Activated gamma-delta T cell treated with anti-CD3 and anti-CD28 coated beads, Interleukin-2, amount 50 U/mL, for 16 hours (primary cell): ENCODE results near the gene PSMG4.

Experiments used
- DNase-seq: peaks from one replicate; pipeline ENCODE4 v3.0.0-alpha.2; 2020; ENCODE audit warnings: low read depth

The PSMG4 gene

DNA sequence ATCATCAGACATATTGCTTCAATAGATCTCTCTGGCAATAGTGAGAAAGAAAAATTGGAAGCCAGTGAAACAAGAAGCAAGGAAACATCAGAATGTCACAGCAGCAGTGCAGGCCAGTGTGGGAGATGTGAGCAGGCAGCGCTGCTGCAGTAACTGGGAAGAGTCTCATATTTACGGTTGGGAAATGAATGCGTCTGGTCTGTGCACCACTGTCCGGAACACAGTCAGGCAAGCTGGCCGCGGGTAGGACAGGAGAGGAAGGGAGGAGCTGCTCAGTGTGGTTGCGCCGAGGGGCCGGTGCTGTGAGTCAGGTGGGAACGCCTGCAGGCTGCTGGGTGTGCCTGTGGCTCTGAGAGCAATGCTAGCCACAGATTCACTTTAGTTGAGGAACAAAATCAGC is 6.4 kb upstream of the PSMG4 start:
- no peak for DNase-seq

DNA sequence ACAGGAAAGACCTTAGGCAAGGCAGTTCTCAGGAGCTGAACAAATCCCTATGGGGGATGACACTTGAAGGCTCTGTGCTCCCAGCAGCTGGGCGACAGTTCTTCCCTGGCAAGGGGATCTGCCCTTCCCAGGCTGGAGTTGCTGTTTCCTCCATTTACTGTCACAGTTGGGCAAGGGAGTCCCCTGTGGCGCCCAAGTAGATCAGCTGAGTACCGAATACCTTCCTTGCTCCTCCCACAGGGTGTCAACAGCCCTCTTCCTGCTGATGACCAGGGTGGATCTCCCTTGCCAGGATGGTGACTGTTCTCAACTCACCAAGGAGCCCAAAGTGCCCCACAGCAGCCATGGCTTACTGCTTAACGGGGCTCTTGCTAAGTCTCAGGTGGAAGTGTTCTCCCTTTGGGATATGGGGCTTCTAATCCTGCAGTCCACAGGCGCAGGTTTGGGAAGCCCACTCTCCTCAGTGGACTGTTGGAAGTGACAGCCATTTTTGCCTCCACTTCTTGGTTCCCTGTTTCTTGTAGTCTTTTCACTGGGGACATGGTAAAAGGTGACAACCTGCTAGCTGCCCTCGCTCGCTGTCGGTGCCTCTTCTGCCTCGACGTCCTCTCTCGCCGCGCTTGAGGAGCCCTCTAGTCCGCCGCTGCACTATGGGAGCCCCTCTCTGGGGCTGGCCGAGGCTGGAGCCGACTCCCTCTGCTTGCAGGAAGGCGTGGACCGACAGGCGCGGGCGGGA is 5.7 kb upstream of the PSMG4 start:
- DNase-seq: no peak

DNA sequence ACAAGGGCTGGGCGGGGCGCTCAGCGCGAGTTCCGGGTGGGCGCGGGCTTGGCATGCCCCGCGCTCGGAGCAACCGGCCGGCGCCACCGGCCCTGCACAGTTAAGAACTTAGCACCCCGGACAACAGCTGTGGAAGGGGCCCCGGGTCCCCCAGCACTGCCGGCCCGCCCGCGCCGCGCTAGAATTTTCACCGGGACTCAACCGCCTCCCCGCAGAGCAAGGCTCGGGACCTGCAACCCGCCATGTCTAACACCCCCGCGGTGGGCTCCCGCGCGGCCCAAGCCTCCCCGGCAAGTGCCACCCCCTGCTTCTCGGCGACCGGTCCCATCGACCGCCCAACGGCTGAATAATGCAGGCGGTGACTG is 5.2 kb upstream of the PSMG4 start:
- no peak for DNase-seq

DNA sequence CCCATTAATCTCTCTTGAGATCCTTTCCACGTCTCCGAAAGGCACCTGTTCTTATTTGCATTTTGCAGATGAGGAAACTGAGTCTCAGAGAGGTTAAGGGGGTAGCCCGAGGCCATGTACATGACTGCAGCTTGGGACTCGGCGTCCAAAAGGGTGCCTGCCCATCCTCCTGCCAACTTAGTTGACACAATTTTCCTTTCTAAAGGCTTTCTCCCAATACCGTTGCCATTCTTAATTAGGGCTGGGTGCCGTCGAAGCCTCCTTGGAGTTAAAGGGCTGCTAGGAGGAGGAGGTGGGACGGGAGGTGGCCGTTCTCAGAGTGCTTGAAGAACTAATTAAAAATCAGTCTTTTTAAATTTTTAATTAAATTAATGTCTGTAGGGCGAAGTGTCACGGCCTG is 546 bp upstream of the PSMG4 start:
- no peak for DNase-seq

DNA sequence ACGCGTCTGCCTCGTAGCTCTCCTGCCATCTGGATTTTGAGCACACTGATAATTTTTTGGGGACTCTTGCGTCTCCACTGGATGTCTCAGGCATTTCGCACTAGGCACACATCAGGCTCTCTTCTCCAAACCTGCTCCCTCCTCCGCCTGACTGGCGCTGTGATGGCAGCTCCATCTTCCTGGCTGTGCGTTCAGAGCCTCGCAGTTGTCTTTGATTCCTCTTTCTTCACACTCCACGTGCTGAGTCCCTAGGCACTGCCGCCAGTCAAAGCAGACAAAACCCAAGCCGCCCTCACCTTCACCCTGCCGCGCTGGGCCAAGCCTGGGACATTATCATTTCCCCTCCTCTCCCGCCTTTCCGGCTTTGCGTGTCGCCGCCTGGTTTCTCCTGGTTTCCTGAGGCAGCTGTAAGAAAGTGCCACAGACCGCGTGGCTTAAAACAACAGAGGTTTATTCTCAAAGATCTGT is 778 bp downstream of the PSMG4 start:
- DNase-seq: no peak

DNA sequence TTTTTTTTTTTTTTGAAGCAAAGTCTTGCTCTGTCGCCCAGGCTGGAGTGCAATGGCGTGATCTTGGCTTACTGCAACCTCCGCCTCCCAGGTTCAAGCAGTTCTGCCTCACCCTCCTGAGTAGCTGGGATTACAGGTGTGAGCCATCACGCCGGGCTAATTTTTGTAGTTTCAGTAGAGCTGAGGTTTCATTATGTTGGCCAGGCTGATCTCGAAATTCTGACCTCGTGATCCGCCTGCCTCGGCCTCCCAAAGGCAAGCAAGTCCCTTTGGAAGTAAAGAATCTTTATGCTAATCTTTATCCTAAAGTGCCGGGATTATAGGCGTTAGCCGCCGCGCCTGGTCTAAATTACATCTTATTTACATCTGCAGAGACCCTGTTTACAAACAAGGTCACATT is 1.5 kb downstream of the PSMG4 start:
- DNase-seq: no peak

DNA sequence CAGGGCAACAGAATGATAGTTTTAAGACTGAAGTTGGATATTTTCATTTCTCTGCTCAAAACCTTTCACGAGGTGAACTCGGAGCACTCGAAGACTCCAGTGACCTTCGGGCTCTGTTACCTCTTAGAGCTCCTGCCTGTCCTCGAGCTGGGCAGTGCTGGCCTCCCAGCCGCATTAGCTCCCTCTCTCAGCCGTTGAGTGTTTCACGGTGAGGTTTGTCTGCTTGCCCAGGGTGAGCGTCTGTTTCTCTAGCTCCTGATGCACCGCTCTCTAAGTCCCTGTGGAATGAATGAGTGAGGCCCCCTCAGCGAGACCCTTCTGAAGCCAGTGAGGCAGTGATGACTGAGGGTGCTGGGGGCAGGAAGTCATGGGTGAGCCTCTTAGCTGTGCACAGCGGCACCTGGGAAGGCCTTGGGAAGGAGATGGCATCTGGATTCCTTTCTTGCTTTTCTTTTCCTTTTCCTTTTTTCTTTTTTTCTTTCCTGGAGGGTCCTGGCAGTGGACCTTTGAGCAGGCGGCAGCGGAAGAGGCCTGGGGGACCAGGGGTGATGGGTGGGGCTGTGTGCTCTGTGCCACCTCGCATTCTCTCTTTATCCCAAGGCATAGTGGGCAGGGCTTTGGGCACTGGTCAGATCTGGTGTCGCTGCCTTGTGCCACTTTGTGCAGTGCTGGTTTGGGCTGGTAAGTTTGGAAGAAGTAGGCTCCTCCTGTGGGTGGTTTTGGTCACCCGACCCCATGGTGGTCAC is 2.2 kb downstream of the PSMG4 start:
- DNase-seq: no peak

DNA sequence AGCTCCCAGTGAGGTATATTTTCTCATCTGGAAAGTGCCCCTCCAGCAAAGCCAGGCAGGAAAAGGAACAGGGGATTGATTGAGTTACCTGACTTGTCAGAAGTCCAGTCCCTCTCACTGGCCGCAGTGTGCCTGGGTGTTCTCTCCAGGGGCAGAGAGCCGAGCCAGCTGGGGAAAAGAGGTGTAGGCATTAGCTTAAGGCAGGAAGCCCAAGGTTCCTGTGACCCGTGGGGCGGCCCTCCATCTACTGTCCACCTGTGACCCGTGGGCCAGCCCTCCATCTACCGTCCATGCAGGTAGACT is 2.7 kb downstream of the PSMG4 start:
- DNase-seq: no peak

DNA sequence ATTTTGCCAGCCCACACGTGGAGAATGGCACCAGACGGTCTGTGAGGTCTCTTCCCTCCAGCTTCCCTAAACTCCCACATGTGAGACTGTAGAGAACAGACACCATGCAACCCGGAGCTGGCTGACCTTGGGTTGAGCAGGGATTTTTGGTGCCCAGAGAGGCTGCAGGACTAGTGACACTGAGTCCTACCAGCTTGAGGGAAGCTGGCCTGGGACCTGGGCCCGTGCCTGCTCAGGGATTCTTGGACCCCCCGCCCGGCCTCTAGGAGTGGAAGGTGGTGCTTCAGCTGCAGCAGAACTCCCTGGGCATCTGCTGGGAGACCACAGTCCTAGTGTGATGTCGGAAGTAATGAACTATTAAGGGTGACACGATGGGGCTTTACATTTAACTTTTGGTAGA is 3.2 kb downstream of the PSMG4 start:
- DNase-seq: no peak

DNA sequence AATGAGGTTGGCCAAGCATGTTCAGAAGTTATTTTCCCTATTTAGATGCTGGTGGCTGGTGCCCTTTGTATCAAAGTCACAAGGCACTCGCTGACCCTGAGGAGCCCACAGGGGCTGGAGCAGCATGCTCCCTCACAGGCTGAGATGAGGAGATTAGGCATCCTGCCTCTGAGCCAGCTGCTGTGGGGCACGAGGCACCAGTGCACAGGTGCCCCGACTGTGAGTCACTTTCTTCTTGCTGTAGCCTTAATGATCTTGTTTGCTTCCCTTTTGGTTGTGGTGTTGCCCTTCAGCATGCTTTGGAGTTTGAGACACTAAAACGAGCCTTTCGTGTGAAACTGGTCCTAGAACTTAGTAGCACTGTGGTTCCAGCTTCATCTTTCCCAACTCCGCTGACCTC is 4.3 kb downstream of the PSMG4 start:
- no peak for DNase-seq

DNA sequence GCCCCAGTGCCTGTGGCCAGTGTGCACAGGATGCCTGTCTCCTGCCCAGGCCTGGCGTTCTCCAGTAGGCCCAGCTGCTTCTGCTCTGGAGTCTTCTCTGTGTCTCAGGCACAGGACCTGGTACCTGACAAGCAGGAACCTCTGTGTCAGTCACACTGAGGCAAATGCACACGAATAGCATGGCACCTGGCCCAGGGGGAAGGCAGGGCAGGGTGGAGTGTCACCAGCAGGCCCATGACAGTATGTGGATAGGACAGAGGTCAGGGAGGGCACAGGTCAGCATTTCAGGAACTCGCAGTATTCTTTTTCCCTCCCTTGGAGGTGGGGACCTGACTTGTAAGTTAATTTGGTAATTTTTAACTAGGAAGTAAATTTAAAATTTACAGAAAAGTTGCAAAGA is 5.6 kb downstream of the PSMG4 start:
- DNase-seq: no peak

DNA sequence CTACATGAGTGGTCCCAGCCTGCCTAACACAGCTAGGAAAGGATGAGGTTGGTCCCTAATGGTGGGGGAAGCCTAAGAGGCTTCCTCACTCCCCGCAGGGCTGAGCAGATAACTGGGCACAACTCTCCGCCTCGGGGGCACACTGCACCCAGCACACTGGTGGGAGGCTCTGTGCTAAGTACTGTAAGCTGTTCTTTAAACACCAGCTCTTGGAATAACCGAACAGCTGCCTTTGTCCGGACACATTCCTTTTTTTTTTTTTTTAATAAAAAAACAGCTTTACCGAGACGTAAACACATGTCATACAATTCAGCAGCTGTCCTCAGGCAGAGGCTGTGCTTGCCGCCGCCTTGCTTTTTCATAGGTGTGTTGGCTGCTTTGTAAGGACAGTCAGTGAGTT is 6.9 kb downstream of the PSMG4 start:
- DNase-seq: no peak

DNA sequence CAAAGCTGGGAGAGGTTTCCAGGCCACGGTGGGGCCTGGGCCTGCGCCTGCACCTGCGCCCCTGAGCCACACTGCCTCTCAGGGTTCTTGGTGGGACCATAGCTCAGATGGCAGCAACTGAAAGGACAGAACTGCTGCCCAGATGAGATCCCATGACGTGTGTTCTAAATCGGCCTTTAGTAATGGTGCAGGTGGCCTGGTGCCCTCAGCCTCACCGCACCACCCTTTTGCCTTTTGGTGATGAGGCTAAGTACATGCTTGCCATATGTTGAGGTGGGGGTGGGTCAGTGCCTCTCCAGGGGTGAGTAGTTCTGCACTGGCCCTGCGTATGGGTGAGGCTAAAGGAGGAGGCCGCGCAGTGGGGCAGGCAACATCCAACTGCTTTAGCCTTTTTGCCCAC is 7.4 kb downstream of the PSMG4 start:
- DNase-seq: no peak

DNA sequence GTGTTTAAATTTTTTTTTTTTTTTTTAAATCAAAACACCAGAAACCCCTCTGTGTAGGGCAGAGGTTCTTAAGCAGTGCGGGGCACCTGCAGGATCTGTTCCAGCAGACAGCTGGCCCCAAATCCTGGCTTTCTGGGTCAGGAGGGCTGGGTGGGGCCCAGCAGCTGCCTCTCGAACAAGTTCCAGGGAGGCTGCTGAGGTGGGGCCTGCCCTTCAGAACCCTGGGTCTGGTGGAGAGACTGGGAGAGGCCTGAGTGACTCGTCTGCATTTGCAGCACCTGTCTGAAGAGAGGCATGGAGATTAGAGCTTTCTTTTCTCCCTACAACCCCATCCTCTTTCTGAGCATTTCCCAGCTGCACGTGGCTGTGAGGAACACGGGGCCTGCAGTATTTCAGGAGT is 8.4 kb downstream of the PSMG4 start:
- no peak for DNase-seq

DNA sequence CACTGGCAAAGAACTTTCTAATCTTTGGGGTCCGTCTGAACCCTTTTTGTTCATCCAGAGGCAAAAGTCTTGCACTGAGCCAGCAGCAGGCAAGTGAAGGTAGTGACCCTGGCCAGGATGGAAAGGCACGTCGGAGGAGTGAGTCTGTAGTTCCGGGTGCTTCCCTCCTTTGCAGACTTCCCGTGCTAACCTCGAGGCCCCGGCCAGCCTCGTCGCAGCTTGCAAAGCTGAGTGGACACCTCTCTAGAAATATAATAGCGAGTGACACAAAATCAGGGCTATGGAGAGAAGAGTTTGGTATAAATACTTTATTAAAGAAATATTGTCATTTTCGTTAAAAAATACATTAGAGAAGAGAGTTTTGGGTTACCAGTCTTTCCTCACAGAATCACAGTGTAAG is 9.9 kb downstream of the PSMG4 start:
- no peak for DNase-seq

DNA sequence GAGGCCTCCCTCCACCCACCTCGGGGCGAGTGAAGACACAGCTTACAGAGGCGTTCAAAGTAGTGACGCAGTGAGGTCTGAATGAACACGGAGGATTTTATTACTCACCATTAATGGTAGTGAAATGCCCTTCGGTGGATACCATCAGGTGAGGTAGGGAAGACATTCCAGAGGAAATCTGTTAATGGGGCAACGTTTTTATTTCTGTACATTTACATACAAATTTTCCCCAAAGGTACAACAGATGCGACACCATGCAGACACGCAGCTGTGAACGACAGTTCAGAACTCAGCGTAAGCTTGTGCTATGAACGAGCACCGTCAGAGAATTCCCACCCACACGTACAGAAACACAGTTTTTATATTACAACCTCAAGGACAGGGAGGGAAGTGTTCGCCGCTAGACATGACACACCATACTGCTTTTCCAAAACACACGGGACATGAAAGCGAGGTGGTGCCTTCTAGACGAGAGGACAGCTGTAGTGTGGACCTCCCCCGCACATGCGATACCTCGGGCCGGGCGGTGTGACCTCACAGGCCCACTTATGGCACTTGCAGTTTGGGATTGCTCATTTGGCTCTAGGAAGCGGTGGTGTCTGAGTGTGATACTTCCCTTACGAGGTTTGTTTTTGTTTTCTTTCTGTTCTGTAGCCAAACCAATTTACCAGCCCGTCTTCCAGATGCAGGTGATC is 10.7 kb downstream of the PSMG4 start:
- DNase-seq: no peak

DNA sequence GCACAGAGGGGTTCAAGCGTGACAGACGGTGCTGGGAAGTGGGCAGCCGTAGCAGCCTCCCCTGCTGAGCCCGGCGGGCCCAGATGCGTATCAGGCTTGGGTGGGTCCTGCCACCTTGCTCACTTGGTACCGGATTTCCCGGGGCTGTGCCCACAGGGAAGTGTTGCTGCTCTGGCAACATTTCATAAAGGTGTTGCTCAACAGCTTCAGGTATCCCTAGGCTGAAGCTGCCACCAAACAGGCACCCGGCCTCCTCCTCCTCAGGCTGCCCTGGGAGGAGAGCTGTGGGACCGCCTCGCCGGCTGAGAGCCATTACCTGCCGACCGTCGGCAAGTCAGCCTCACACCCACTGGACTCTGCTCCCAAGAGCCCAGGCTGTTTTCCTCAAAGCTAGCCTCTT is 11.5 kb downstream of the PSMG4 start:
- no peak for DNase-seq

DNA sequence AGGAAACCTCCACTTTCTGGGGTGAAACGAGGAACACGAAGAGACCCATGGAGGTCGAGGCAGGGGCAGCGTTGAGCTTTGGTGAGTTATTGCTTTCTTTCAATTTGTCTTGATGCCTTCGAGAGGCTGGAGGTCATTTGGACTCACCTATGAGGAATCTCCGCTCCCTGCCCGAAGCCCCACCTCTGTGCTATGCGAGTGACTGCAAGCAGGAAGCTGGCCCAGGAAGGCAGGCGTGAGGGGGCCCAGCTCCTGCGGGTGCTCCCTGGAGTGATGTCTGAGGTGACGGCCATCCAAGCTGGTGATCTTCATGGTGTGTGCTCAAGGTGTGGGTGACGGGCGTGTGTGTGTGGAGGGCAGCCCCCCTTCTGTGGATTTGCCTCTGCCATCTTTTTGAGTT is 13.0 kb downstream of the PSMG4 start:
- DNase-seq: no peak

DNA sequence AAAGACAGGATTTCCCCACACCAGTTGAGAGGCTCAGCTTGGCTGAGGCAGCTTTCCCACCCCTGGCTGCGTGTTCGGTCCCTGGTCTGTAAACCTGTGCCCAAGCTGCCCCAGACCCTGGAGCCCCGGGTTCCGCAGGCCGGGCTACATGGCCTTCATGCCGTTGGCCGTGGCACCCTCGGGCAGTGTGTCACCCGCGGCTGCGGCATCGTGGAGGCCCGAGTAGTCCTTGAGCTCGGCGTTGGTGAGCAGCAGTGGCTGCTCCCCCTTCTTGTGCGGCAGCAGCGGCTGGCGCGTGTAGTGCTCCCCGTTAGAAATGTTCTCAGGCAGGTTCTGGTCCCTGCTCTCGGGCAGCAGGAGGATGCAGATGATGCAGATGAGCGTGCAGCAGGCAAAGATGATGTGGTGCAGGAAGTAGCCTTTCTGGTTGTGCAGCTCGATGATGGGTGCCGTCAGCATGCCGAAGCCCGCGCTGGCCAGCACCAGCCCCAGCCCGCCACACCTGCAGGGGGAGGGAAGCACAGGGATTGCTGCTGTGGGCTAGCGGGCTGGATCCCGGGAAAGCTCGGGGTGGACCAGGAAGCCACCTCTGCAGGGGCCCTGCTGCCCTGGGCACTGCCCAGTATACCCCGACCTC is 14.3 kb downstream of the PSMG4 start:
- DNase-seq: no peak

DNA sequence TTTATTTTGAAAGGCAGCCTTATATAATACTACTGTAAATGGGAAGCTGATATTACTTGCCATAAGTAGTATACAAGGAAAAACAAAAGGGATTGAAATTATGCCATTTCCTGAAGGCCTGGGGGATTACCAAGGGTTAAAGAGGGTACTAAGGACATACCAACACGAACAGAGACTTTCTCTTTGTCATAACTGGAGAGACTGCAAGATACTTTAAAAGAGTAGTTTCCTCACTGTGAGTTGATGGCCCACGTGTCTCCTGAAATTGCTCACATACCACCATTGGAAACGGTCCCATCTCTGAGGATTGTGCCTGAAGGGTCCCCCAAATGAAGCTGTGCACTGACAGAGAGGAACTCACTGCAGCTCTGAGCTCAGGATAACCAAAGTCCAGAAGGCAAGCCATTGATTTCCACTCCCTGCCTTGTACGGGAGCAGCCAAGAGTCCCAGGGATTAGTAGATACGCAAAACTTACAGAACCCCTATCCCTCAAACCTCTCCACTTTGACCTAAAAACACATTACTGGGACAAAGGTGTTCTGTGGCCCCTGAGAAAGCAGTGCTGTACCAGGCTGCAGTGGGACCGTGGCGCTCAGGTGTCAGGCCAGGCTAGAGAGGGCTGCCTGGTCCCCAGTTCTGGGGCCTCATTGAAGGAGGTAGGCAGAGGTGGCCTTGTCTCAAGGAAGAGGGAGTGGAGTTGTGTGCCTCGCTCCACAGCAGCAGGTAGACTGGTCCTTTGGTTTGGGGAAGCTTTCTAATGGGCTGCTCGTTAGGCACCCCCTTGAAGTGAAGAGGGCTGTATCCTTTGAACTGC is 15.2 kb downstream of the PSMG4 start:
- DNase-seq: no peak

DNA sequence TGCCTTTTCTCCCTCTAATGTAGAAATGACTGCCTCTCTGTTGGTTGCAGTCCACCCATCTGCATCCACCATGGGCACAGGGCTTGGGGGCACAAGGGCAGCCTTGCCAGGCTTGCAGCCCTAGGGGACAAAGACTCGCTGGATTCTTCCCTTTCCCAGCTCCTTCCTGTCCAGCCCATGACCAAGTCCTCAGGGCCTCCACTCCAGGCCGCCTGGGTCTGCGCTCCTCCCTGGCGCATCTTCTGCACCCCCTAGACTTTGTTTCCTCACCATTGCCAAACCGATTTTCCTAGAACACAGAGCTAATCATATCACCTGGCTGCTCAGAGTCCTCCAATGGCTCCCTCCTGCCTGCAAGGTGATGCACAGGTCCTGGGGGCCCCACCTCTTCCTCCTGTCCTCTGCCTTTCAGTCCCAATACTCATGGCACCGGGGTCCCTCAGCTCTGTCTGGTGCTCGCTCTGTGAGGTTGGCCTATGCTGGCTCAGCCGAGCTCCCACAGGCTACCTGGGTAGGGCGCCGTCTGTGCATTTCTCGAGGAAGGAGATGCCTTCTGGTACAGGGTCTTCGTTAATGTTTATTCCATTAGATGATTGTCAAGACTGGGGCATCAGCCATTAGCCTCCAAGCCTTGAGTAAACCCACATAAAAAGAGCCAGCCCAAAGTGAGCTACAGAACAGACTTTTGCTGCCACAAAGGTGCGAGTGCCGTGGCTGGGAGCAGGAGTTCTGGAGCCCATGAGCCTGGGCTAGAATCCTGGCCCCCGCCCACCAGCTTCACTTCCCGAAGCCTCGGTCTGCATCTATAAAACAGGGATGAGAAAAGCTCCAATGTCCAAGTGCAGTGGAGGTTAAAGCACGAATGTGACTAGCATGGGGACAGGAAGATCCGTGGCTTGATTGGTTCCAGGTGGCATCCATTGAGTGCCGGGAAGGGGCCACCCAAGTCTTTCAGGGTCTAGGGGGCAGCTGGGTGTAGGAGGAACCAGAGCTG is 17.7 kb downstream of the PSMG4 start:
- no peak for DNase-seq
